Thoracic aorta (tissue), 2 donors: ENCODE measurements around the gene ZNF236. TPM values are rescaled to one million over a fixed set of nuclear protein-coding genes. Genes with fewer than 3 reads are reported as not detected.

Experiments
- ATAC-seq: fragments of 150-250 bp; one replicate; pipeline ENCODE4 v1.8.0; 2017; ENCODE audit warnings: low read depth; ENCODE audit not compliant: insufficient number of reproducible peaks, low FRiP score
- DNase-seq: peaks from one replicate; pipeline ENCODE4 v3.0.0-alpha.2; 2020; ENCODE audit warnings: low spot score
- H3K27ac ChIP-seq, 2 donors: fragments of 200-600 bp; sonication (generic); 1 replicate in 1 of 2; 2 replicates in 1 of 2; pipeline ENCODE4 v1.5.1; 2016; ENCODE audit warnings: mild to moderate bottlenecking in 2 of 2, moderate library complexity in 2 of 2
- H3K27me3 ChIP-seq: fragments of 200-600 bp; sonication (generic); replicated peaks from 2 replicates; pipeline ENCODE4 v1.6.0; 2016; ENCODE audit warnings: mild to moderate bottlenecking; ENCODE audit not compliant: insufficient read depth
- H3K36me3 ChIP-seq: fragments of 200-600 bp; sonication (generic); one replicate; pipeline ENCODE4 v1.5.1; 2016
- H3K4me1 ChIP-seq, 2 donors: fragments of 200-600 bp; sonication (generic); 1 replicate in 1 of 2; 2 replicates in 1 of 2; pipeline versions ENCODE4 v1.5.1 to v1.6.0; 2016; ENCODE audit warnings: low read depth in 2 of 2, mild to moderate bottlenecking in 1 of 2; ENCODE audit not compliant: control insufficient read depth in 1 of 2
- H3K4me3 ChIP-seq: fragments of 200-600 bp; sonication (generic); 2 replicates; pipeline ENCODE4 v1.5.1; 2016; ENCODE audit warnings: mild to moderate bottlenecking
- H3K9me3 ChIP-seq: fragments of 200-600 bp; sonication (generic); 2 replicates; pipeline ENCODE4 v1.5.1; 2016
- CTCF ChIP-seq: fragments of 200-600 bp; sonication (generic); IDR thresholded peaks from one replicate; pipeline ENCODE4 v1.5.1; 2019; ENCODE audit warnings: antibody characterized with exemption
- total RNA-seq, 2 donors: library from RNA; depleted of rRNA; stranded (reverse); fragments of >200 nt; gene quantifications; one replicate each; pipeline versions ENCODE4 v1.1.0 to v1.2.3, GENCODE V29; 2016

The ZNF236 gene
- total RNA-seq, 2 donors from 2014 or later, result 14.1 to 22.5 TPM

- Histone ChIP-seq H3K9me3 (no peaks in the 10 kb centered on the region), H3K4me1 (peaks cover 9 to 24% of the 10 kb centered on the region in 2 donors), H3K27ac (peak overlapping the region; percentile 92 to 95), H3K36me3 (no peaks in the 10 kb centered on the region), H3K4me3 (peak overlapping the region; percentile 99), H3K27me3 (no peaks in the 10 kb centered on the region)
- ATAC-seq (peak; percentile 64), DNase-seq (no peak)
- no peak for TF ChIP-seq CTCF
Observed at GRCh38 chr18:76821875-76822505, 367 bp upstream of the ZNF236 start.

GRCh38 chr18:76823161-76823538, 793 bp downstream of the ZNF236 start:
- TF ChIP-seq CTCF, result no peak
- Histone ChIP-seq H3K4me3 (peak overlapping the region; percentile 81), H3K4me1 (peaks cover 17 to 34% of the 10 kb centered on the region in 2 donors), H3K36me3 (no peaks in the 10 kb centered on the region), H3K27me3 (no peaks in the 10 kb centered on the region), H3K9me3 (no peaks in the 10 kb centered on the region), H3K27ac (peak overlapping the region; percentile 68 to 77)
- ATAC-seq (no peak), DNase-seq (no peak)

GRCh38 chr18:76823587-76824011, 1.2 kb downstream of the ZNF236 start:
- Histone ChIP-seq H3K4me1 (peaks cover 22 to 39% of the 10 kb centered on the region in 2 donors), H3K27me3 (no peaks in the 10 kb centered on the region), H3K9me3 (no peaks in the 10 kb centered on the region), H3K36me3 (no peaks in the 10 kb centered on the region), H3K27ac (peak overlapping the region; percentile 68 to 77), H3K4me3 (peak overlapping the region; percentile 81)
- DNase-seq, result no peak
- TF ChIP-seq CTCF, result no peak
- no peak for ATAC-seq

- no peak for DNase-seq
- no peak for TF ChIP-seq CTCF
- no peaks in the 10 kb centered on the region for H3K9me3 ChIP-seq
- ATAC-seq, result no peak
- peak overlapping the region; percentile 40 to 68 for H3K27ac ChIP-seq
- H3K36me3 ChIP-seq, result no peaks in the 10 kb centered on the region
- no peaks in the 10 kb centered on the region for H3K27me3 ChIP-seq
- no peak overlapping the region for H3K4me3 ChIP-seq
- H3K4me1 ChIP-seq, result peaks cover 23 to 45% of the 10 kb centered on the region in 2 donors
Observed at GRCh38 chr18:76824145-76824676, 1.9 kb downstream of the ZNF236 start.

- Histone ChIP-seq H3K36me3 (no peaks in the 10 kb centered on the region), H3K27ac (peak overlapping the region; percentile 20 to 40), H3K4me1 (peaks cover 20 to 50% of the 10 kb centered on the region in 2 donors), H3K4me3 (no peak overlapping the region), H3K9me3 (no peaks in the 10 kb centered on the region), H3K27me3 (no peaks in the 10 kb centered on the region)
- no peak for DNase-seq
- no peak for TF ChIP-seq CTCF
- no peak for ATAC-seq
Observed at GRCh38 chr18:76824754-76825153, 2.4 kb downstream of the ZNF236 start.
